PC-9 (cell line): ENCODE results near the gene DELE1. TPM values are rescaled to one million over a fixed set of nuclear protein-coding genes. Genes with fewer than 3 reads are reported as not detected.

Experiments
- BruUV-seq: library from RNA; stranded (reverse); fragments of 400-500 nt; replicated peaks from 2 replicates; lab custom pipeline; 2021; lab: Mats Ljungman, UMichigan
- CTCF ChIA-PET: fragments of 300-600 bp; sonication (Branson Sonifier 250); formaldehyde crosslinking; loops from one replicate; lab custom pipeline; 2022; ENCODE audit warnings: antibody characterized with exemption; lab: Charles Lee
- POLR2A ChIA-PET: fragments of 300-600 bp; sonication (Branson Sonifier 250); formaldehyde crosslinking; loops from one replicate; lab custom pipeline; 2022; ENCODE audit warnings: antibody characterized with exemption; ENCODE audit not compliant: unreplicated experiment; lab: Charles Lee
- DNase-seq, 2 experiments: peaks; one replicate each; pipeline versions ENCODE4 v3.0.0 to v3.0.0-alpha.2; 2015 to 2022; ENCODE audit warnings: mixed read lengths in 1 of 2
- H2AFZ ChIP-seq: fragments of 200-600 bp; sonication (generic); 2 replicates; pipeline ENCODE4 v1.8.1; 2017; ENCODE audit warnings: antibody characterized with exemption
- H3F3A ChIP-seq: fragments of 200-600 bp; sonication (generic); 2 replicates; pipeline ENCODE4 v1.8.1; 2017; ENCODE audit warnings: antibody characterized with exemption, mild to moderate bottlenecking, low read depth; ENCODE audit not compliant: insufficient read depth
- H3K27ac ChIP-seq: fragments of 200-600 bp; sonication (generic); 2 replicates; pipeline ENCODE4 v1.6.1; 2016; ENCODE audit warnings: mixed run types
- H3K27me3 ChIP-seq: fragments of 200-600 bp; sonication (generic); 2 replicates; pipeline ENCODE4 v1.6.1; 2016; ENCODE audit warnings: low read depth, mixed run types; ENCODE audit not compliant: insufficient read depth
- H3K36me3 ChIP-seq: fragments of 200-600 bp; sonication (generic); 2 replicates; pipeline ENCODE4 v1.6.1; 2016; ENCODE audit warnings: low read depth, mixed run types
- H3K4me1 ChIP-seq: fragments of 200-600 bp; sonication (generic); replicated peaks from 2 replicates; pipeline ENCODE4 v1.6.1; 2016; ENCODE audit warnings: mixed run types; ENCODE audit not compliant: insufficient read depth
- H3K4me2 ChIP-seq: fragments of 200-600 bp; sonication (generic); 2 replicates; pipeline ENCODE4 v1.6.1; 2017; ENCODE audit warnings: mixed run types
- H3K4me3 ChIP-seq: fragments of 200-600 bp; sonication (generic); 2 replicates; pipeline ENCODE4 v1.6.1; 2016; ENCODE audit warnings: mixed run types
- H3K79me2 ChIP-seq: fragments of 200-600 bp; sonication (generic); 2 replicates; pipeline ENCODE4 v1.6.1; 2017; ENCODE audit warnings: low read depth, mixed run types
- H3K9me2 ChIP-seq: fragments of 200-600 bp; sonication (generic); 2 replicates; pipeline ENCODE4 v1.8.1; 2017; ENCODE audit warnings: mild to moderate bottlenecking; ENCODE audit not compliant: insufficient read depth
- H3K9me3 ChIP-seq: fragments of 200-600 bp; sonication (generic); 2 replicates; pipeline ENCODE4 v1.8.1; 2016; ENCODE audit warnings: low read depth; ENCODE audit not compliant: insufficient read depth
- H4K20me1 ChIP-seq: fragments of 200-600 bp; sonication (generic); 2 replicates; pipeline ENCODE4 v1.8.1; 2017; ENCODE audit not compliant: insufficient read depth
- EZH2 ChIP-seq: fragments of 200-600 bp; sonication (generic); IDR thresholded peaks from 2 replicates; pipeline ENCODE4 v1.8.0; 2017; ENCODE audit warnings: antibody characterized with exemption, low read depth
- intact Hi-C: fragments of 100-400 bp; cut with micrococcal nuclease; formaldehyde crosslinking; loops from one replicate; pipeline ENCODE4 v1.10.0; 2022; ENCODE audit not compliant: unreplicated experiment
- total RNA-seq: library from RNA; stranded (reverse); gene quantifications from 2 replicates; pipeline ENCODE4 v1.2.3, GENCODE V29; 2021
- TF ChIP-seq, protein P1 (sequence below): fragments of 200-600 bp; sonication (generic); conservative IDR thresholded peaks from 2 replicates; pipeline ENCODE4 v1.6.1; 2017; ENCODE audit warnings: mixed run types, antibody characterized with exemption, mild to moderate bottlenecking, moderate library complexity

Gene DELE1
- total RNA-seq, 1 experiment from 2014 or later: 80.8 TPM

DNA sequence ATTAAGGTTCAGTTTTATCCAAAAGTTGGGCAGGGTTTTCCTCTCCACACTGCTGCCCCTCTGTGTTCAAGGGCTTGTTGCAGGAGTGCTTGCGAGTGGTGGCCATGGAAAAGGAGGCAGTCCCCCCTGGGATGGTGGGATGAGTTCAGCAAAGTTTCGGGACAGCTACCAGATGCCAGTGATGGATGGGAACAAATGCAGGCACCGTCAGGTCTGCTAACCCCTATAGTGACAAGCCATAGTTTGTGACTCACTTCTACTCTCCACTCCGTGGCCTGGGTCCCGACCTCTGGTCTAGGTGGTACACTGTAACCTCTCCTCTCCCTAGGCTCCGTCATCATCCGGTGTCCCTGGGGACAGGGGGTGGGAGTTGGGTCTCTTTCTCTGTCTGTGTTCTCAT is 41.4 kb downstream of the DELE1 start:
- H3K4me1 ChIP-seq: peaks cover 13% of the 10 kb centered on the region
- H3K4me3 ChIP-seq: no peak overlapping the region
- DNase-seq: no peak
- H2AFZ ChIP-seq: no peak overlapping the region
- H3F3A ChIP-seq: peaks cover 27% of the 10 kb centered on the region
- no peak for TF ChIP-seq EZH2
- no peaks in the 10 kb centered on the region for H3K27me3 ChIP-seq
- H3K9me3 ChIP-seq: no peaks in the 10 kb centered on the region
- peaks cover 4% of the 10 kb centered on the region; the same call in 1 of the 2 replicates for H3K79me2 ChIP-seq
- H3K27ac ChIP-seq: no peak overlapping the region
- POLR2A ChIA-PET: no interaction called here
- no peaks in the 10 kb centered on the region for H3K36me3 ChIP-seq
- intact Hi-C loops: loop anchor here (10.0 kb wide), 1 partner anchor 370 kb away; no protein-coding TSS in a partner anchor
- no TSS peak for BruUV-seq
- H3K4me2 ChIP-seq: no peak overlapping the region
- H3K9me2 ChIP-seq: no peaks in the 10 kb centered on the region
- H4K20me1 ChIP-seq: no peaks in the 10 kb centered on the region
- CTCF ChIA-PET: interaction anchor here (1.1 kb wide), 1 partner anchor 299 kb away, joined by 4 read pairs; no protein-coding TSS in a partner anchor

DNA sequence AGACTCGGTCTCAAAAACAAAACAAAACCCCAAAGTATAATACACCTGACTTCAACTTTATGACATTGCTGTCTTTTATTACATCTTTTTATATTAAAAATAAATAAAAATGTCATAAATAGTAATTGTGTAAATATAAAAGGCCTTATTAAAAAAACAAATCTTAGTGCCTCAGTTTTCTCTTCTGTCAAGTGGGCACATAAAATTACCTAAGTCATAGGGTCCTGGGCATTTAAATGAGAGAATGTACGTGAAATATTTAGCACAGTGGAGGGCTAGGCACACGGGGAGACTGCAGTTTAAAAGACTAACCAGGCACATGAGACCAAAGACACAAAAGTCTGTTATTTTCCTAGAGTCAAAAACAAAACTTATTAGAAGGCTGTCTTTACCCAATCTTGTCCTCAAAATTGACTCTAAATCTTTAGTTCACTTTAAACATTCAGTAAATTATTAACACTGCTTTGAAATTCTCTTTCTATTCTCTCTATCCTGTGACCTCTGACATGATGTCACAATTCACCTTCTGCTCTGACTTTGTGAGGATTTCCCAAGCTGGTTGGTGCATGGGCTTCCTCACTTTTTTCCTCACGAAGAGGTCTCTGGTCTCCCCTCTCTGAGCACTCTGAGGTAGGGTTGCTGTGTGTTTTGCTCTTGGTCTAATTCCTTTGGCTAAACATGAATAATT is 42.7 kb downstream of the DELE1 start:
- Histone ChIP-seq H3K4me2 (no peak overlapping the region), H4K20me1 (no peaks in the 10 kb centered on the region), H3K27me3 (no peaks in the 10 kb centered on the region), H3K79me2 (peaks cover 16% of the 10 kb centered on the region), H3K9me3 (no peaks in the 10 kb centered on the region), H3K4me3 (no peak overlapping the region), H2AFZ (no peak overlapping the region), H3K36me3 (no peaks in the 10 kb centered on the region), H3K9me2 (no peaks in the 10 kb centered on the region), H3F3A (peaks cover 37% of the 10 kb centered on the region), H3K27ac (no peak overlapping the region), H3K4me1 (peaks cover 20% of the 10 kb centered on the region)
- intact Hi-C loops: loop anchor here (10.0 kb wide), 1 partner anchor 372 kb away; no protein-coding TSS in a partner anchor
- DNase-seq: no peak
- ChIA-PET CTCF (no interaction called here), POLR2A (no interaction called here)
- TF ChIP-seq EZH2: no peak
- TF ChIP-seq, protein P1, sequence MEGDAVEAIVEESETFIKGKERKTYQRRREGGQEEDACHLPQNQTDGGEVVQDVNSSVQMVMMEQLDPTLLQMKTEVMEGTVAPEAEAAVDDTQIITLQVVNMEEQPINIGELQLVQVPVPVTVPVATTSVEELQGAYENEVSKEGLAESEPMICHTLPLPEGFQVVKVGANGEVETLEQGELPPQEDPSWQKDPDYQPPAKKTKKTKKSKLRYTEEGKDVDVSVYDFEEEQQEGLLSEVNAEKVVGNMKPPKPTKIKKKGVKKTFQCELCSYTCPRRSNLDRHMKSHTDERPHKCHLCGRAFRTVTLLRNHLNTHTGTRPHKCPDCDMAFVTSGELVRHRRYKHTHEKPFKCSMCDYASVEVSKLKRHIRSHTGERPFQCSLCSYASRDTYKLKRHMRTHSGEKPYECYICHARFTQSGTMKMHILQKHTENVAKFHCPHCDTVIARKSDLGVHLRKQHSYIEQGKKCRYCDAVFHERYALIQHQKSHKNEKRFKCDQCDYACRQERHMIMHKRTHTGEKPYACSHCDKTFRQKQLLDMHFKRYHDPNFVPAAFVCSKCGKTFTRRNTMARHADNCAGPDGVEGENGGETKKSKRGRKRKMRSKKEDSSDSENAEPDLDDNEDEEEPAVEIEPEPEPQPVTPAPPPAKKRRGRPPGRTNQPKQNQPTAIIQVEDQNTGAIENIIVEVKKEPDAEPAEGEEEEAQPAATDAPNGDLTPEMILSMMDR: no peak
- no TSS peak for BruUV-seq

DNA sequence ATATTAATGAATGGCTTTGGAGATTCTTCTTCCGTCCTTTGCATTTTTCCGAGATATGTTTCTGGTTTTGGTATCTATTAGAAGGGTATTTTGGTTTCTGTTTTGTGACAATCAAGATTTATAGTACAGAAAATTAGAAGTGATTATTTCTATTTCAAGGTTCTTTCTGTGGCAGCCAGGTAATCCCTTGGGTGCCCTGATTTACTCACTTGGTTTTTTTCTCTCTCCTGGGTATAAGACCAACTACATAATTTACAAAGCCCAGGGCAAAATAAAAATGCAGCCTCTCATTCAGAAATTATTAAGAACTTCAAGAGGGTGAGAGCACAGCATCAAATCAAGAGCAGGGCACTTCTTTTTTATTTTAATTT is 43.3 kb downstream of the DELE1 start:
- Histone ChIP-seq H3K9me2 (no peaks in the 10 kb centered on the region), H3F3A (peaks cover 37% of the 10 kb centered on the region), H3K36me3 (no peaks in the 10 kb centered on the region), H4K20me1 (no peaks in the 10 kb centered on the region), H3K4me2 (no peak overlapping the region), H2AFZ (no peak overlapping the region), H3K27me3 (no peaks in the 10 kb centered on the region), H3K9me3 (no peaks in the 10 kb centered on the region), H3K4me3 (no peak overlapping the region), H3K4me1 (peaks cover 20% of the 10 kb centered on the region), H3K79me2 (peaks cover 16% of the 10 kb centered on the region), H3K27ac (no peak overlapping the region)
- TF ChIP-seq EZH2: no peak
- TF ChIP-seq, protein P1: no peak
- ChIA-PET POLR2A (no interaction called here), CTCF (interaction anchor here (0.6 kb wide), 1 partner anchor 89 kb away, joined by 3 read pairs; no protein-coding TSS in a partner anchor)
- intact Hi-C loops: loop anchor here (10.0 kb wide), 1 partner anchor 372 kb away; no protein-coding TSS in a partner anchor
- DNase-seq: no peak
- BruUV-seq: no TSS peak
